SK-N-MC (cell line): ENCODE data around the gene POU3F1.

Source experiments
- DNase-seq: peaks from one replicate; pipeline ENCODE4 v3.0.0-alpha.2; 2011; ENCODE audit warnings: low read depth, low spot score
- H3K27ac ChIP-seq: fragments of 200-600 bp; sonication (generic); 2 replicates; pipeline ENCODE4 v1.5.1; 2016; ENCODE audit warnings: mixed run types
- H3K36me3 ChIP-seq: fragments of 200-600 bp; sonication (generic); 2 replicates; pipeline ENCODE4 v1.6.1; 2017; ENCODE audit warnings: antibody characterized with exemption, low read length, mixed read lengths; ENCODE audit not compliant: insufficient read depth
- H3K4me3 ChIP-seq: fragments of 200-600 bp; sonication (generic); 2 replicates; pipeline ENCODE4 v1.5.1; 2016
- H3K9ac ChIP-seq: fragments of 200-600 bp; sonication (generic); 2 replicates; pipeline ENCODE4 v1.8.0; 2017; ENCODE audit warnings: mixed run types, mixed read lengths; ENCODE audit not compliant: insufficient read length
- H3K9me3 ChIP-seq: fragments of 200-600 bp; sonication (generic); 2 replicates; pipeline ENCODE4 v1.6.1; 2017; ENCODE audit warnings: low read depth, mild to moderate bottlenecking, antibody characterized with exemption, low read length, moderate library complexity, mixed read lengths
- EZH2 ChIP-seq: fragments of 200-600 bp; sonication (generic); IDR thresholded peaks from one replicate; pipeline ENCODE4 v1.6.1; 2017; ENCODE audit warnings: antibody characterized with exemption
- FOXP2 ChIP-seq: optimal IDR thresholded peaks from 2 replicates; pipeline ENCODE3; 2011; ENCODE audit warnings: mild to moderate bottlenecking, moderate library complexity; ENCODE audit not compliant: insufficient read depth; ENCODE audit errors: extremely low read length, control extremely low read depth
- POLR2AphosphoS5 ChIP-seq: IDR thresholded peaks from 2 replicates; pipeline ENCODE4 v1.6.1; 2012; ENCODE audit warnings: mild to moderate bottlenecking, low read depth, low read length, borderline replicate concordance

POU3F1 gene

DNA sequence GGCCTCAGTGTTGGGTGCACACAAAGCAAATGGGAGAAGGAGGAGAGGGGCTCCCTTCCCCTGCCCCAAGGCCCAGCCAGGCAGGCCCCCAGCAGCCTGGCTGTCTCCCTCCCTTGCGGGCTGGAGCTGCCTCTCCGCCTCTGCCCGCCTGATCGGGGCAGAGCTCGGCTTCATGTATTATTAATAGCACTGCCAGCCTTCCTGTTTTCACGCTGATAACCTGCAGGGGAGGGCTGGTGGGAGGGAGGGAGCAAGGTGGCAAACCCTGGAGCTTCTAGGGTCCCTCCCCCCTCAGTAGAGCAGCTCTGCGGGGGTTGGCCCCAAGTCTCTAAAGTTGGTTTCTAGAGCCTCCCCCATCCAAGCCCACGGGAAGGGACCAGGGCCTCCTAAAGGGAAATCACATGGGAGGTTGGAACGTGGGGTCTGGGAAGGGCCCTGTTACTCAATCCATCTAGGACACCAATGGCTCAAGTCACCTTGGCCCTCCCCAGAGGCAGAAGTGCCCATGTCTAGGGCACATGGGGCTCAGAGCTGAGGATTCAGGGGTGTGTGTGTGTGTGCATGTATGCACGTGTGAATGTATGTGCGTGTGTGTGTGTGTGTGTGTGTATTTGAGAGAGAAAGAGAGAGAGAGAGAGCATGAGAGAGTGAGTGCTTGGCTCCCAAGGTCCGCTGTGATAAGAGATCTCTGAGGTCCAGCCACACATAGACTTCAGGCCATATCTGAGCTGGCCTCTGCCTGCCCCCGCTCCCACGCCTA is 21.8 kb upstream of the POU3F1 start:
- H3K27ac ChIP-seq, result peak overlapping the region; percentile 90
- peak; percentile 72 for DNase-seq

DNA sequence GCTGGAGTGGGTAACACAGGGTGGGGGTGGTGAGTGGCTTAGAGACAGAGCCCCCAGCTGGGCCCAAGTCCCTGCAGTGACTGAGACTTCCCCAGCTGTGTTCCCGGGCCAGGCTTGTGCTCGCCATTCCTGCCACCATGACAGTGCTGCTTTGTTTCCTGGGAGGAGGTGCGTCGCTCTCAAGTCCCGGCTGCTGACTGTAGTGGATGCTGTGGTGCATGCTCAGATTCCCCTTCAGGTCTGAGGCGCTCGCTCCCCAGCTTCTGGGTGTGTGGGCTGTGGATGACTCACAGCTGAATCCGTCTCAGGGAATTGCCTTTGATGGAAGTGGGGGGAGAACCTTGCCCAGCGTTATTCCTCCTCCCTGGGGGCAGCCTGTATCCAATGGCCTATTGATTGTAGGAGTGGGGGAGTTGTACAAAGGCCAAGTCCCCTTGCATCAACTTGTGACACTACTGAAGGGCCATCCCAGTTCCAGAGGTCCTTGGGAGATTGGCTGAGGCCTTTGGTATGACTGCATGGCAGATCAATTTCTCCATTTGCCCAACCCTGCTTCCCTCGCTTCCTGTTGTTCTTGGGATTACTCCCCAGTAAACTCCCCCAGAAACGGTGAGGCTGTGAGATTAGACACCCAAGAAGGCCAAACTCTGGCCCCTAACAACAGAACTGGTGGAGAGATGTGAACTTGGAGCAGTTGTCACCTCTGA is 17.8 kb upstream of the POU3F1 start:
- TF ChIP-seq EZH2 (no peak), FOXP2 (no peak), POLR2AphosphoS5 (no peak)
- peak overlapping the region; percentile 90 for H3K27ac ChIP-seq
- H3K4me3 ChIP-seq, result no peak overlapping the region
- no peak for DNase-seq
- no peaks in the 10 kb centered on the region for H3K36me3 ChIP-seq
- no peaks in the 10 kb centered on the region for H3K9me3 ChIP-seq
- no peak overlapping the region for H3K9ac ChIP-seq

More for the DNA sequence above, 21.8 kb upstream of the POU3F1 start:
- Histone ChIP-seq H3K36me3 (no peaks in the 10 kb centered on the region), H3K9me3 (no peaks in the 10 kb centered on the region), H3K9ac (peak overlapping the region; percentile 52), H3K4me3 (peak overlapping the region; percentile 61)
- no peak for TF ChIP-seq FOXP2
- peak; percentile 44; the same call in 1 of the 2 replicates for TF ChIP-seq POLR2AphosphoS5
- no peak for TF ChIP-seq EZH2

DNA sequence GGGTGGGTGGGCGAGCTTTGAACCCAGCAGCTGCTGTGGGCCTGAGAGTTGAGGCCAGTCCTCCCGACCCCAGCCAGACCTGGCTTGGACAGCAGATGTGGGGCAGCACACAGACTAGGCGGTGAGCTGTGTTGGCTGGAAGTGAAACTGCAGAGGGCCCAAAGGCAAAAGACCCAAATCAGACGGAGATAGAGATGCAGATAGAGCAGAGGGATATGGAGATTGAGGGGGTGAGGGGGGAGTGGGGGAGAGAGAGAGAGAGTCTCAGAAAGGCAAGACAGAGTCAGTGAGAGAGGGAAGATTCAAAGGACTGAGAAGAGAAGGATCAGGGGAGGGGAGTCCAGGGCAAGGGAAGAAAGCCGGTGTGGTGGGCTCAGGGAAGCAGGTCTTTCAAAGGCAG is 17.0 kb upstream of the POU3F1 start:
- no peak for DNase-seq
- no peak overlapping the region for H3K4me3 ChIP-seq
- no peak overlapping the region for H3K9ac ChIP-seq
- peak overlapping the region; percentile 90 for H3K27ac ChIP-seq
- no peaks in the 10 kb centered on the region for H3K9me3 ChIP-seq
- TF ChIP-seq EZH2 (no peak), FOXP2 (no peak), POLR2AphosphoS5 (no peak)
- no peaks in the 10 kb centered on the region for H3K36me3 ChIP-seq

DNA sequence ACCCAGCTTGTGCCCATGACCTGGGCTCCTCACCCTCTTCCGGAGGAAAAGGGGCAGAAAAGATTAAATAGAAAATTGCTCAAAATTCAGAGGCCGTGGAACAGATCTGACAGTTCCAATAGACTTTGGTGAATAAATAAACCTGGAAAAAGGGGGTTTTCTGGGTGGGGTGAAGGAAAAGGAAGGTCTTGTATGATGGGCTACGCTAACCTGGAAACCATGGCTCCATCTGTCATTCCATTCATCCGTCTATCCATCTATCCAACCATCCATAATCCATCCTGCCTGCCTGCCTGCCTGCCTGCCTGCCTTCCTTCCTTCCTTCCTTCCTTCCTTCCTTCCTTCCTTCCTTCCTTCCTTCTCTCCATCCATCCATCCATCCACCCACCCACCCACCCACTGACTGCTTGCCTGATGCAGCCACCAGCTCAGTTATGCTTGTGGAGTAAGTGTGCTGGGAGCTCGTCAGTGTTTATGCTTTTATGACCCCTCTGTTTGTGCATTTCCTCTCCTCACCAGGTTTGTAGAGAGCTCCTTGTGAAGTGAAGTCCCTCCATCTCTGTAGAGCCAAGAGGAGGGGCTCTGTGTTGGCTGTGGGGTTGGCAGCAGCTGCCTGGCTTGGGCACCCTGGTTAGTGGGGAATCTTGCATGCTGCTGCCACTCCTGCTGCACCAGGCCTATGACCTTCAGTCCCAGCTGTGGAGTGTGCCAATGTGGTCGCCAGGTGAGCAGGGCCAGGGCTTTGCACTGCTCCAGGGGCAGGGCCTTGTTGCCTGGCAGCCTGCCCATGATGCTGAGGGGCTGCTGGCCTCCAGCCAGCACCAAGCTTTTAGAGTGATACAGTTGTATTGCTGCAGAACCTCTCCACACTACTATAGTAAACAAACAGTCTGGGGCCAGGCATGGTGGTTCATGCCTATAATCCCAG is 16.0 kb upstream of the POU3F1 start:
- no peaks in the 10 kb centered on the region for H3K36me3 ChIP-seq
- no peaks in the 10 kb centered on the region for H3K9me3 ChIP-seq
- peak; percentile 87 for DNase-seq
- peak overlapping the region; percentile 100 for H3K27ac ChIP-seq
- H3K4me3 ChIP-seq, result peak overlapping the region; percentile 66
- peak overlapping the region; percentile 72 for H3K9ac ChIP-seq
- TF ChIP-seq EZH2 (no peak), FOXP2 (no peak), POLR2AphosphoS5 (no peak; the same call in none of the 2 replicates)

DNA sequence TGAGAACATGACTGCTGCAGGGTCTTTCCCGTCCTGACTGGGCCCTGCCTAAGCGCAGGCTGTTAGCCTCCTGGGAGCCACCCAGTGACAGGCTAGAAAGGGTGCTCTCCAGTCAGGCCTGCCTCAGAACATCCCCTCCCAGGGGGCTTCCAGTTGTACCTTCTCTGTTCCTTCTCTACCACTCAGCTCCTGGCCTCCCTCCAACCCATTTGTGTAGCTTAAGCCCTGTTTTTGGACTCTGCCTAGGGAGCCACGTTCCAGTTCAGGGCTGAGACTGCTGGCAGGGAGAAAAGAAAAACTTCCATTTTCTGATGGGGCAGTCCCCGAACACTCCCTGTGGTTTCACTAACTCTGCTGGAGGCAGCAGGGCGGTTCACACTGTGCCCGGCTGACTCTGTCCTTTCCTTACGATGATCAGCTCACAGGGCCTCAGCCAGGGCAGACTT is 15.3 kb upstream of the POU3F1 start:
- no peaks in the 10 kb centered on the region for H3K9me3 ChIP-seq
- peak overlapping the region; percentile 66 for H3K4me3 ChIP-seq
- no peaks in the 10 kb centered on the region for H3K36me3 ChIP-seq
- TF ChIP-seq POLR2AphosphoS5 (no peak), EZH2 (no peak), FOXP2 (no peak)
- peak overlapping the region; percentile 72 for H3K9ac ChIP-seq
- no peak for DNase-seq
- peak overlapping the region; percentile 100 for H3K27ac ChIP-seq

DNA sequence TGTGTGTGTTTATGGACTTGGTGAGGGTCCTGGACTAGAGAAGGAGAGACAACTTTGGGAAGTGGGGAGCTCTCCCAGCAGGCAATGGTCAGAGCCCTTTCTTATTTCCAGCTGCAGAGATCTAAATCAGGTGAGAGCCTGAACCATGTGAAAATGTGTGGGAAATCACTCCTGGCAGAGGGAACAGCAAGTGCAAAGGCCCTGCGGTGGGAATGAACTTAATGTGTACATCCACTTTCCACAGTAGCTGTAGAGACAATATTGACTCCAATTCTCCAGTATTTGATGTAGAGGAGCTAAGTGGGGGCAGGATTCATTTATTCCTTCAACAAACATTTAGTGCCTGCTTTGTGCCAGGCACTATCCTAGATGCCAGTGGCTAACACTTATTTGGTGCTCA is 14.7 kb upstream of the POU3F1 start:
- no peak overlapping the region for H3K4me3 ChIP-seq
- H3K36me3 ChIP-seq, result no peaks in the 10 kb centered on the region
- H3K9ac ChIP-seq, result no peak overlapping the region
- no peak for TF ChIP-seq FOXP2
- no peak for TF ChIP-seq POLR2AphosphoS5
- no peak for TF ChIP-seq EZH2
- H3K9me3 ChIP-seq, result no peaks in the 10 kb centered on the region
- DNase-seq, result no peak
- H3K27ac ChIP-seq, result peak overlapping the region; percentile 100

DNA sequence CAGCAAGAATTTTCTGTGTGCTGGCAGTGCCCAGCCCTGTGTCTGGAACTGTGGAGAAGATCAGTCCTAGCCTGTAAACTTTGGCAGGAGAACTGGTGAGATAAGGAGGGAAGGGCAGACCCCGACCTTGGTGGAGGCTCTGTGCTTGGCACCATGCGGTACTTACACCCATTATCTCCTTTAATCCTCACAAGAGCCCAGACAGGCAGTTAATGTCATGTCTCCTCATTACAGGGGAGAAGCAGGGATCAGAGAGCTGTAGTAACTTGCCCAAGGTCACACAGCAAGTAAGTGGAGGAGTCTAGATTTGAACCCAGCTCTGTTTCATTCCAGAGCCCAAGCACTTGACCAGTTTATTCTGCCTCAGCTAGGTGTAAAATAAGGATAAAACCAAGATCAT is 13.9 kb upstream of the POU3F1 start:
- H3K4me3 ChIP-seq, result no peak overlapping the region
- peak overlapping the region; percentile 100 for H3K27ac ChIP-seq
- no peaks in the 10 kb centered on the region for H3K9me3 ChIP-seq
- H3K36me3 ChIP-seq, result no peaks in the 10 kb centered on the region
- no peak for TF ChIP-seq EZH2
- no peak for TF ChIP-seq FOXP2
- TF ChIP-seq POLR2AphosphoS5, result no peak
- H3K9ac ChIP-seq, result peak overlapping the region; percentile 29
- no peak for DNase-seq

DNA sequence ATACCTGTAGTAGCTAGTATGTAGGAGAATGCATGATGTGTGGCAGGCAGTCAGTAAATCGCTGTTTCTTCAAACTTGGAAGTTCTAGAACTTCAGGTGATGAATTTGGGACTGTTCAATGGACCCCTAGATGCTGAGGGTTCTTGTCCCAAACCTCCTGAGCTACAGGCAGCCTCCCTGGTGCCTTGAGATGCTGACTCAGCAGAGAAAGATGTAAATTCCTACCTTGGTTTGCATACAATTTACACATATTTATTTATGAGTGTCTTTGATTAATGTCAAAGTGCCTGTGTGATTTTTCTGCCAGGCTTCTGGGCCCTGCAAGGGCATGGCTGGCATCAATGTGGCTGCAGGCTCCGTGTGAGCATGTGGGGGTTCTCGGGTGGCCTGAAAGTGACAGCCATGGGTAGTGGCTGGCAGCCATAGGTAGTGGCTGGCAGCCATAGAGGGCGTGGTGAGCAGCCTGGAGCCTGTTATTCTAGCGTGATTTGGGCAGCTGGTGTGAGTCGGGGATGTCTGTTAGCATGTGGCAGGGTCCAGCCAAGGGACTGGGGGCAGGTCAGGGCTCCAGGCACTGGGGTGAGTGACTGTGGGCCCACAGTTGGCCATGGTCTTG is 13.2 kb upstream of the POU3F1 start:
- H3K36me3 ChIP-seq, result no peaks in the 10 kb centered on the region

More for the DNA sequence above, 13.2 kb upstream of the POU3F1 start:
- H3K9ac ChIP-seq, result peak overlapping the region; percentile 13
- H3K9me3 ChIP-seq, result no peaks in the 10 kb centered on the region
- TF ChIP-seq EZH2 (no peak), FOXP2 (no peak), POLR2AphosphoS5 (no peak)
- no peak for DNase-seq
- H3K4me3 ChIP-seq, result peak overlapping the region; percentile 44
- peak overlapping the region; percentile 100 for H3K27ac ChIP-seq
